Adrenal gland (tissue), 12 donors: ENCODE results near the gene FSTL5. TPM values are rescaled to one million over a fixed set of nuclear protein-coding genes. Genes with fewer than 3 reads are reported as not detected.

Experiments used
- DNase-seq, 7 donors: peaks; one replicate each; pipeline ENCODE4 v3.0.0-alpha.2; 2019 to 2020
- H3K27ac ChIP-seq, 5 donors: fragments of 200-600 bp; sonication (generic) in 4 of 5; 1 replicate in 3 of 5; 2 replicates in 2 of 5; pipeline versions ENCODE4 v1.5.1 to v1.8.0; 2016 to 2020; ENCODE audit warnings: mild to moderate bottlenecking in 1 of 5
- H3K27me3 ChIP-seq: fragments of 200-600 bp; 2 replicates; pipeline ENCODE4 v1.8.0; 2021
- H3K36me3 ChIP-seq, 2 donors: fragments of 200-600 bp; replicated peaks in 1 of 2; 1 replicate in 1 of 2; 2 replicates in 1 of 2; pipeline versions ENCODE4 v1.5.1 to v1.8.0; 2018 to 2022
- H3K4me1 ChIP-seq, 2 donors: fragments of 200-600 bp; replicated peaks in 1 of 2; 1 replicate in 1 of 2; 2 replicates in 1 of 2; pipeline versions ENCODE4 v1.5.1 to v1.8.0; 2018 to 2021
- H3K4me3 ChIP-seq, 4 donors: fragments of 200-600 bp; sonication (generic) in 3 of 4; one replicate each; pipeline ENCODE4 v1.5.1; 2016 to 2018
- H3K9me3 ChIP-seq, 3 donors: fragments of 200-600 bp; sonication (generic) in 1 of 3; replicated peaks in 1 of 3; 1 replicate in 2 of 3; 2 replicates in 1 of 3; pipeline versions ENCODE4 v1.5.1 to v1.8.0; 2016 to 2021
- CTCF ChIP-seq, 6 experiments: fragments of 450-650 bp in 4 of 6; fragments of 200-600 bp in 2 of 6; sonication (generic) in 1 of 6; IDR thresholded peaks; 1 replicate in 5 of 6; 2 replicates in 1 of 6; pipeline versions ENCODE4 v1.5.1 to v1.8.0; 2016 to 2021; ENCODE audit warnings: antibody characterized with exemption in 6 of 6, mild to moderate bottlenecking in 2 of 6, moderate library complexity in 1 of 6
- POLR2A ChIP-seq, 2 donors: fragments of 450-650 bp; IDR thresholded peaks; one replicate each; pipeline ENCODE4 v1.6.1; 2017; ENCODE audit warnings: antibody characterized with exemption in 2 of 2, mild to moderate bottlenecking in 2 of 2, moderate library complexity in 1 of 2
- WGBS, 4 donors: extraction: QIAGEN DNeasy Blood & Tissue Kit in 2 of 4; methylation state at CpG; one replicate each; pipeline versions ENCODE4 v1.1.5 to v1.1.7; 2013 to 2017; 5-methylcytosine and 5-hydroxymethylcytosine counted together
- intact Hi-C, 2 donors: fragments of 100-400 bp; cut with DNase I; formaldehyde crosslinking; loops; one replicate each; pipeline versions ENCODE4 v1.14.1 to v1.15.0; 2022 to 2023
- polyA plus RNA-seq, 3 donors: library from polyadenylated mRNA; stranded (reverse); fragments of 200-250 nt in 2 of 3; fragments of 350-450 nt in 1 of 3; fragmentation: Illumina TruSeq in 1 of 3; extraction: RNeasy Lipid Tissue Mini Kit (QIAGEN cat#74804) in 1 of 3; gene quantifications; one replicate each; pipeline ENCODE4 v1.2.3, GENCODE V29; 2013 to 2014
- total RNA-seq, 9 donors: library from RNA; depleted of rRNA in 4 of 9; stranded (reverse); fragments of >200 nt in 4 of 9; fragments of 120-200 nt in 1 of 9; fragmentation: NEBNext Ultra II Directional in 1 of 9; extraction: Animal tissue kit (Norgen Biotek cat#: 25700) in 1 of 9; gene quantifications; one replicate each; pipeline versions ENCODE4 v1.1.0 to v1.2.4, GENCODE V29; 2013 to 2023
- donor health status: healthy with polysubstance abuse.
- donor health status: Bipolar disorder and iron deficiency.
- donor health status: DM: yes; HTN: yes; CAD: no.
- donor health status: DM: no; HTN: no; CAD: no.
- donor health status: DM: no; HTN: no; CAD: no.
- donor health status: DM: yes; HTN: yes; CAD: no.

Gene FSTL5
- total and polyA plus RNA-seq, 12 donors: 0.10 to 7.7 (median 0.64) TPM; not detected in 3

- Histone ChIP-seq H3K4me3 (no peak overlapping the region), H3K36me3 (no peaks in the 10 kb centered on the region), H3K27ac (no peak overlapping the region), H3K9me3 (no peaks in the 10 kb centered on the region), H3K4me1 (no peaks in the 10 kb centered on the region), H3K27me3 (no peaks in the 10 kb centered on the region)
- intact Hi-C loops: no loop called here
- DNase-seq: no peak
- TF ChIP-seq POLR2A (IDR thresholded peaks at IDR 0.05) (no peak), CTCF (IDR thresholded peaks at IDR 0.05) (no peak)
Observed at GRCh38 chr4:161929956-161930355, 233.8 kb downstream of the FSTL5 start.

- WGBS, 4 donors: 68 to 76% (median 71%) methylated on average over 6 of the region's 6 CpGs
- no peak for DNase-seq
- TF ChIP-seq POLR2A (IDR thresholded peaks at IDR 0.05): no peak
- TF ChIP-seq CTCF (IDR thresholded peaks at IDR 0.05): no peak
- Histone ChIP-seq H3K4me3 (no peak overlapping the region), H3K27ac (no peak overlapping the region), H3K27me3 (no peaks in the 10 kb centered on the region), H3K36me3 (no peaks in the 10 kb centered on the region), H3K9me3 (no peaks in the 10 kb centered on the region), H3K4me1 (no peaks in the 10 kb centered on the region)
- intact Hi-C loops: no loop called here
Observed at GRCh38 chr4:161926033-161926828, 237.6 kb downstream of the FSTL5 start.

GRCh38 chr4:161920304-161921052 lies 243.3 kb downstream of the FSTL5 start:
- H3K4me1 ChIP-seq: no peaks in the 10 kb centered on the region
- no peak overlapping the region for H3K4me3 ChIP-seq
- TF ChIP-seq POLR2A (IDR thresholded peaks at IDR 0.05): no peak
- TF ChIP-seq CTCF (IDR thresholded peaks at IDR 0.05): no peak
- intact Hi-C loops: no loop called here
- no peaks in the 10 kb centered on the region for H3K27me3 ChIP-seq
- 44 to 60% (median 52%) methylated on average over 3 of the region's 3 CpGs for WGBS, 4 donors
- H3K36me3 ChIP-seq: no peaks in the 10 kb centered on the region
- no peak overlapping the region for H3K27ac ChIP-seq
- no peak for DNase-seq
- H3K9me3 ChIP-seq: no peaks in the 10 kb centered on the region

- Histone ChIP-seq H3K9me3 (no peaks in the 10 kb centered on the region), H3K27me3 (no peaks in the 10 kb centered on the region), H3K36me3 (no peaks in the 10 kb centered on the region), H3K27ac (no peak overlapping the region), H3K4me1 (no peaks in the 10 kb centered on the region), H3K4me3 (no peak overlapping the region)
- TF ChIP-seq CTCF (IDR thresholded peaks at IDR 0.05) (no peak), POLR2A (IDR thresholded peaks at IDR 0.05) (no peak)
- no peak for DNase-seq
- 36 to 50% (median 44%) methylated on average over 3 of the region's 3 CpGs for WGBS, 4 donors
- intact Hi-C loops: no loop called here
Observed at GRCh38 chr4:161919442-161920220, 244.2 kb downstream of the FSTL5 start.
